ENCODE results near the gene SYNM.

Gene SYNM

DNA sequence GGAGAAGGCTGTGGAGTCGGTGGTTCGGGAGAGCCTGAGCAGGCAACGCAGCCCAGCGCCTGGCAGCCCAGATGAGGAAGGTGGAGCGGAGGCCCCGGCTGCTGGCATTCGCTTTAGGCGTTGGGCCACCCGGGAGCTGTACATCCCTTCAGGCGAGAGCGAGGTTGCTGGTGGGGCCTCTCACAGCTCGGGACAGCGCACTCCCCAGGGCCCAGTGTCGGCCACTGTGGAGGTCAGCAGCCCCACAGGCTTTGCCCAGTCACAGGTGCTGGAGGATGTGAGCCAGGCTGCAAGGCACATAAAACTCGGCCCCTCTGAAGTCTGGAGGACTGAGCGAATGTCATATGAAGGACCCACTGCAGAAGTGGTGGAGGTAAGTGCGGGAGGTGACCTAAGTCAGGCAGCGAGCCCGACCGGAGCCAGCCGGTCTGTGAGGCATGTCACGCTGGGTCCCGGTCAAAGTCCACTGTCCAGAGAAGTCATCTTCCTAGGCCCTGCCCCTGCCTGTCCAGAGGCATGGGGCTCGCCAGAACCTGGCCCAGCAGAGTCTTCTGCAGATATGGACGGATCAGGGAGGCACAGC lies 26.7 kb downstream of the SYNM start:
- no peak for ATAC-seq
- no peak for TF ChIP-seq ZFP3 (CRISPR knock-in tag; IDR thresholded peaks at IDR 0.05)
- no peak for TF ChIP-seq ISL1 (CRISPR knock-in tag; IDR thresholded peaks at IDR 0.05)
- no peak for TF ChIP-seq TOX (CRISPR knock-in tag; IDR thresholded peaks at IDR 0.05; ENCODE audit: borderline replicate concordance)
- TF ChIP-seq, protein P1, sequence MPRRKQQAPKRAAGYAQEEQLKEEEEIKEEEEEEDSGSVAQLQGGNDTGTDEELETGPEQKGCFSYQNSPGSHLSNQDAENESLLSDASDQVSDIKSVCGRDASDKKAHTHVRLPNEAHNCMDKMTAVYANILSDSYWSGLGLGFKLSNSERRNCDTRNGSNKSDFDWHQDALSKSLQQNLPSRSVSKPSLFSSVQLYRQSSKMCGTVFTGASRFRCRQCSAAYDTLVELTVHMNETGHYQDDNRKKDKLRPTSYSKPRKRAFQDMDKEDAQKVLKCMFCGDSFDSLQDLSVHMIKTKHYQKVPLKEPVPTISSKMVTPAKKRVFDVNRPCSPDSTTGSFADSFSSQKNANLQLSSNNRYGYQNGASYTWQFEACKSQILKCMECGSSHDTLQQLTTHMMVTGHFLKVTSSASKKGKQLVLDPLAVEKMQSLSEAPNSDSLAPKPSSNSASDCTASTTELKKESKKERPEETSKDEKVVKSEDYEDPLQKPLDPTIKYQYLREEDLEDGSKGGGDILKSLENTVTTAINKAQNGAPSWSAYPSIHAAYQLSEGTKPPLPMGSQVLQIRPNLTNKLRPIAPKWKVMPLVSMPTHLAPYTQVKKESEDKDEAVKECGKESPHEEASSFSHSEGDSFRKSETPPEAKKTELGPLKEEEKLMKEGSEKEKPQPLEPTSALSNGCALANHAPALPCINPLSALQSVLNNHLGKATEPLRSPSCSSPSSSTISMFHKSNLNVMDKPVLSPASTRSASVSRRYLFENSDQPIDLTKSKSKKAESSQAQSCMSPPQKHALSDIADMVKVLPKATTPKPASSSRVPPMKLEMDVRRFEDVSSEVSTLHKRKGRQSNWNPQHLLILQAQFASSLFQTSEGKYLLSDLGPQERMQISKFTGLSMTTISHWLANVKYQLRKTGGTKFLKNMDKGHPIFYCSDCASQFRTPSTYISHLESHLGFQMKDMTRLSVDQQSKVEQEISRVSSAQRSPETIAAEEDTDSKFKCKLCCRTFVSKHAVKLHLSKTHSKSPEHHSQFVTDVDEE (CRISPR knock-in tag; IDR thresholded peaks at IDR 0.05) = no peak
- TF ChIP-seq, protein P2, sequence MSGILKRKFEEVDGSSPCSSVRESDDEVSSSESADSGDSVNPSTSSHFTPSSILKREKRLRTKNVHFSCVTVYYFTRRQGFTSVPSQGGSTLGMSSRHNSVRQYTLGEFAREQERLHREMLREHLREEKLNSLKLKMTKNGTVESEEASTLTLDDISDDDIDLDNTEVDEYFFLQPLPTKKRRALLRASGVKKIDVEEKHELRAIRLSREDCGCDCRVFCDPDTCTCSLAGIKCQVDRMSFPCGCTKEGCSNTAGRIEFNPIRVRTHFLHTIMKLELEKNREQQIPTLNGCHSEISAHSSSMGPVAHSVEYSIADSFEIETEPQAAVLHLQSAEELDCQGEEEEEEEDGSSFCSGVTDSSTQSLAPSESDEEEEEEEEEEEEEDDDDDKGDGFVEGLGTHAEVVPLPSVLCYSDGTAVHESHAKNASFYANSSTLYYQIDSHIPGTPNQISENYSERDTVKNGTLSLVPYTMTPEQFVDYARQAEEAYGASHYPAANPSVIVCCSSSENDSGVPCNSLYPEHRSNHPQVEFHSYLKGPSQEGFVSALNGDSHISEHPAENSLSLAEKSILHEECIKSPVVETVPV (CRISPR knock-in tag; IDR thresholded peaks at IDR 0.05) = no peak
- TF ChIP-seq ZNF565 (CRISPR knock-in tag; conservative IDR thresholded peaks at IDR 0.05; ENCODE audit: low read depth) = no peak
- TF ChIP-seq, protein P3, sequence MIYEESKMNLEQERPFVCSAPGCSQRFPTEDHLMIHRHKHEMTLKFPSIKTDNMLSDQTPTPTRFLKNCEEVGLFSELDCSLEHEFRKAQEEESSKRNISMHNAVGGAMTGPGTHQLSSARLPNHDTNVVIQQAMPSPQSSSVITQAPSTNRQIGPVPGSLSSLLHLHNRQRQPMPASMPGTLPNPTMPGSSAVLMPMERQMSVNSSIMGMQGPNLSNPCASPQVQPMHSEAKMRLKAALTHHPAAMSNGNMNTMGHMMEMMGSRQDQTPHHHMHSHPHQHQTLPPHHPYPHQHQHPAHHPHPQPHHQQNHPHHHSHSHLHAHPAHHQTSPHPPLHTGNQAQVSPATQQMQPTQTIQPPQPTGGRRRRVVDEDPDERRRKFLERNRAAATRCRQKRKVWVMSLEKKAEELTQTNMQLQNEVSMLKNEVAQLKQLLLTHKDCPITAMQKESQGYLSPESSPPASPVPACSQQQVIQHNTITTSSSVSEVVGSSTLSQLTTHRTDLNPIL (CRISPR knock-in tag; IDR thresholded peaks at IDR 0.05; ENCODE audit: low read depth) = no peak
- TF ChIP-seq, protein P4, sequence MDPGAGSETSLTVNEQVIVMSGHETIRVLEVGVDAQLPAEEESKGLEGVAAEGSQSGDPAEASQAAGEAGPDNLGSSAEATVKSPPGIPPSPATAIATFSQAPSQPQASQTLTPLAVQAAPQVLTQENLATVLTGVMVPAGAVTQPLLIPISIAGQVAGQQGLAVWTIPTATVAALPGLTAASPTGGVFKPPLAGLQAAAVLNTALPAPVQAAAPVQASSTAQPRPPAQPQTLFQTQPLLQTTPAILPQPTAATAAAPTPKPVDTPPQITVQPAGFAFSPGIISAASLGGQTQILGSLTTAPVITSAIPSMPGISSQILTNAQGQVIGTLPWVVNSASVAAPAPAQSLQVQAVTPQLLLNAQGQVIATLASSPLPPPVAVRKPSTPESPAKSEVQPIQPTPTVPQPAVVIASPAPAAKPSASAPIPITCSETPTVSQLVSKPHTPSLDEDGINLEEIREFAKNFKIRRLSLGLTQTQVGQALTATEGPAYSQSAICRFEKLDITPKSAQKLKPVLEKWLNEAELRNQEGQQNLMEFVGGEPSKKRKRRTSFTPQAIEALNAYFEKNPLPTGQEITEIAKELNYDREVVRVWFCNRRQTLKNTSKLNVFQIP (CRISPR knock-in tag; IDR thresholded peaks at IDR 0.05; ENCODE audit: borderline replicate concordance, low read depth) = no peak
- TF ChIP-seq CSDC2 (CRISPR knock-in tag; IDR thresholded peaks at IDR 0.05) = no peak
- no peak for TF ChIP-seq ZFP30 (CRISPR knock-in tag; IDR thresholded peaks at IDR 0.05)

DNA sequence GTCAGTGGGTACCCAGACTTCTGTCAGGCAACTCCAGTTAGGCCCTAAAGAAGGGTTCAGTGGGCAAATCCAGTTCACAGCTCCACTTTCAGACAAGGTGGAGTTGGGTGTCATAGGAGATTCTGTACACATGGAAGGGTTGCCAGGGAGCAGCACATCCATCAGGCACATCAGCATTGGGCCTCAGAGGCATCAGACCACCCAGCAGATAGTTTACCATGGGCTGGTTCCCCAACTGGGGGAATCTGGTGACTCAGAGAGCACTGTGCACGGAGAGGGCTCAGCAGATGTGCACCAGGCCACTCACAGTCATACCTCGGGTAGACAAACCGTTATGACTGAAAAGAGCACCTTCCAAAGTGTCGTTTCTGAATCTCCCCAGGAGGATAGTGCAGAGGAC lies 27.2 kb downstream of the SYNM start:
- ATAC-seq = no peak

More for the DNA sequence above, 27.2 kb downstream of the SYNM start:
- TF ChIP-seq GLIS3 (CRISPR knock-in tag; IDR thresholded peaks at IDR 0.05) (no peak), ZNF8 (CRISPR knock-in tag; IDR thresholded peaks at IDR 0.05) (no peak), ZC3H10 (CRISPR knock-in tag; IDR thresholded peaks at IDR 0.05) (no peak), CSDC2 (CRISPR knock-in tag; IDR thresholded peaks at IDR 0.05) (no peak)
- TF ChIP-seq, protein P1 (CRISPR knock-in tag; IDR thresholded peaks at IDR 0.05) = no peak
- TF ChIP-seq, protein P5, sequence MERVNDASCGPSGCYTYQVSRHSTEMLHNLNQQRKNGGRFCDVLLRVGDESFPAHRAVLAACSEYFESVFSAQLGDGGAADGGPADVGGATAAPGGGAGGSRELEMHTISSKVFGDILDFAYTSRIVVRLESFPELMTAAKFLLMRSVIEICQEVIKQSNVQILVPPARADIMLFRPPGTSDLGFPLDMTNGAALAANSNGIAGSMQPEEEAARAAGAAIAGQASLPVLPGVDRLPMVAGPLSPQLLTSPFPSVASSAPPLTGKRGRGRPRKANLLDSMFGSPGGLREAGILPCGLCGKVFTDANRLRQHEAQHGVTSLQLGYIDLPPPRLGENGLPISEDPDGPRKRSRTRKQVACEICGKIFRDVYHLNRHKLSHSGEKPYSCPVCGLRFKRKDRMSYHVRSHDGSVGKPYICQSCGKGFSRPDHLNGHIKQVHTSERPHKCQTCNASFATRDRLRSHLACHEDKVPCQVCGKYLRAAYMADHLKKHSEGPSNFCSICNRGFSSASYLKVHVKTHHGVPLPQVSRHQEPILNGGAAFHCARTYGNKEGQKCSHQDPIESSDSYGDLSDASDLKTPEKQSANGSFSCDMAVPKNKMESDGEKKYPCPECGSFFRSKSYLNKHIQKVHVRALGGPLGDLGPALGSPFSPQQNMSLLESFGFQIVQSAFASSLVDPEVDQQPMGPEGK (CRISPR knock-in tag; IDR thresholded peaks at IDR 0.05; ENCODE audit: borderline replicate concordance) = no peak

All from SK-N-SH treated with all-trans-retinoic acid at 6 μM for 48 hours (cell line).